DMS53 treated with DMSO at 0.1 percent for 48 hours (cell line): Measurements from ENCODE around the gene LRRC7.

Experiments
- DNase-seq: peaks from one replicate; lab custom pipeline; 2025; ENCODE audit not compliant: unreplicated experiment; lab: John Stamatoyannopoulos, UW

Gene LRRC7

GRCh38 chr1:70083519-70083918, 515.8 kb downstream of the LRRC7 start:
- no peak for DNase-seq

GRCh38 chr1:70084314-70084915, 516.7 kb downstream of the LRRC7 start:
- DNase-seq: no peak

GRCh38 chr1:70085521-70085920, 517.8 kb downstream of the LRRC7 start:
- DNase-seq: no peak

GRCh38 chr1:70086897-70087296, 519.2 kb downstream of the LRRC7 start:
- DNase-seq: no peak

- no peak for DNase-seq
Measured at GRCh38 chr1:70090141-70090540, 522.4 kb downstream of the LRRC7 start.

GRCh38 chr1:70090875-70091274, 523.2 kb downstream of the LRRC7 start:
- DNase-seq: no peak

GRCh38 chr1:70091811-70092210, 524.1 kb downstream of the LRRC7 start:
- DNase-seq: no peak

- no peak for DNase-seq
Measured at GRCh38 chr1:70092526-70092925, 524.8 kb downstream of the LRRC7 start.

GRCh38 chr1:70093250-70093975, 525.7 kb downstream of the LRRC7 start:
- DNase-seq: no peak

- DNase-seq: no peak
Measured at GRCh38 chr1:70101231-70101630, 533.5 kb downstream of the LRRC7 start.

GRCh38 chr1:70101774-70102173, 534.1 kb downstream of the LRRC7 start:
- DNase-seq: peak; percentile 3

GRCh38 chr1:70103770-70104169, 536.0 kb downstream of the LRRC7 start:
- DNase-seq: no peak

GRCh38 chr1:70109241-70109640, 541.5 kb downstream of the LRRC7 start:
- DNase-seq: no peak

- no peak for DNase-seq
Measured at GRCh38 chr1:70112838-70113237, 545.1 kb downstream of the LRRC7 start.

- no peak for DNase-seq
Measured at GRCh38 chr1:70115315-70115714, 547.6 kb downstream of the LRRC7 start.

- no peak for DNase-seq
Measured at GRCh38 chr1:70117046-70117445, 549.3 kb downstream of the LRRC7 start.

- DNase-seq: no peak
Measured at GRCh38 chr1:70134148-70134547, 566.4 kb downstream of the LRRC7 start.

GRCh38 chr1:70140343-70140742, 572.6 kb downstream of the LRRC7 start:
- DNase-seq: no peak

- DNase-seq: no peak
Measured at GRCh38 chr1:70140894-70141293, 573.2 kb downstream of the LRRC7 start.

- no peak for DNase-seq
Measured at GRCh38 chr1:70142075-70142474, 574.4 kb downstream of the LRRC7 start.

GRCh38 chr1:70143048-70143659, 575.4 kb downstream of the LRRC7 start:
- no peak for DNase-seq

- DNase-seq: peak; percentile 68
Measured at GRCh38 chr1:70146488-70146887, 578.8 kb downstream of the LRRC7 start.
